ENCODE results near the gene GALNT1. TPM values are rescaled to one million over a fixed set of nuclear protein-coding genes. Genes with fewer than 3 reads are reported as not detected.
"Not testable (repeated sequence)": the region's sequence is repeated elsewhere in the genome, so short reads cannot be mapped to it uniquely, and the experiment has no call there.

GALNT1 gene
- total and polyA plus RNA-seq, 2 of the 4 experiments (the other 2 are of a cell fraction): 24.9 to 43.9 TPM

- Histone ChIP-seq H3K18ac (ENCODE audit: low read depth, low read length) (no peak overlapping the region), H3K27ac (ENCODE audit: insufficient read depth, low read length) (no peak overlapping the region), H4K8ac (ENCODE audit: low read depth in 2 of 2, low read length in 2 of 2) (no peak overlapping the region), H3K14ac (replicated peaks; ENCODE audit: low read depth, low read length) (no peak overlapping the region), H4K5ac (ENCODE audit: low read depth, low read length) (no peak overlapping the region), H3K23ac (ENCODE audit: low read depth, low read length) (no peak overlapping the region), H4K20me1 (ENCODE audit: insufficient read depth, low read length) (no peaks in the 10 kb centered on the region), H4K91ac (ENCODE audit: insufficient read depth, low read depth, low read length) (no peak overlapping the region), H3K27me3 (ENCODE audit: control insufficient read depth, insufficient read depth, low read length) (peaks cover 13% of the 10 kb centered on the region), H2AK9ac (replicated peaks; ENCODE audit: low read depth, low read length, poor library complexity) (no peak overlapping the region), H3K9me3 (ENCODE audit: control insufficient read depth, insufficient read depth, low read length) (no peaks in the 10 kb centered on the region), H3K9ac (ENCODE audit: low read depth, low read length) (no peak overlapping the region), H3K36me3 (ENCODE audit: control insufficient read depth, insufficient read depth, low read length) (no peaks in the 10 kb centered on the region), H2BK120ac (ENCODE audit: low read depth, low read length) (no peak overlapping the region), H2BK15ac (ENCODE audit: low read depth, low read length) (no peak overlapping the region), H3K56ac (ENCODE audit: extremely low read depth, insufficient read depth, low read length) (no peak overlapping the region), H3K79me1 (ENCODE audit: low read depth in 1 of 2, low read length in 2 of 2) (no peaks in the 10 kb centered on the region), H3K4me2 (ENCODE audit: low read depth, low read length) (no peak overlapping the region), H2BK20ac (ENCODE audit: low read depth, low read length) (no peak overlapping the region), H3K9me1 (ENCODE audit: insufficient read depth, low read length) (no peaks in the 10 kb centered on the region), H2BK5ac (ENCODE audit: low read depth, low read length, poor library complexity, severe bottlenecking) (no peak overlapping the region), H2AFZ (replicated peaks; ENCODE audit: low read length, poor library complexity) (no peak overlapping the region), H2AK5ac (ENCODE audit: low read depth, low read length) (no peak overlapping the region), H3K4me1 (ENCODE audit: control insufficient read depth, insufficient read depth, low read length) (no peaks in the 10 kb centered on the region), H3K4ac (ENCODE audit: low read depth, low read length) (no peak overlapping the region), H3K4me3 (ENCODE audit: insufficient read depth, low read depth, low read length) (no peak overlapping the region)
- dilution Hi-C loops (cut with HindIII; ENCODE audit: low sequenced_read_pairs, unreplicated experiment) (no loop called here), intact Hi-C loops (cut with micrococcal nuclease) (no loop called here), in situ Hi-C loops (cut with MboI; ENCODE audit: low sequenced_read_pairs) (no loop called here)
- no TSS peak for BruUV-seq (replicated peaks)
- WGBS, 2 experiments (ENCODE audit: extremely low coverage in 2 of 2, insufficient read length in 1 of 2): no CpG with 5 or more reads among the region's 2 CpGs
- DNase-seq: no peak
- no peak for TF ChIP-seq USF2 (IDR thresholded peaks at IDR 0.05; ENCODE audit: low read depth, low read length)
- ChIA-PET POLR2A (ENCODE audit: unreplicated experiment) (no interaction called here), CTCF (no interaction called here)
- no peak for ATAC-seq (ENCODE audit: low read depth)
Observed at GRCh38 chr18:35553300-35553699, 28.2 kb upstream of the GALNT1 start.

- H3K27ac ChIP-seq (ENCODE audit: insufficient read depth, low read length); BruUV-seq (replicated peaks); H4K20me1 ChIP-seq (ENCODE audit: insufficient read depth, low read length); H2AK9ac ChIP-seq (replicated peaks; ENCODE audit: low read depth, low read length, poor library complexity); ATAC-seq (ENCODE audit: low read depth); in situ Hi-C loops (cut with MboI; ENCODE audit: low sequenced_read_pairs); H3K23ac ChIP-seq (ENCODE audit: low read depth, low read length); H3K9ac ChIP-seq (ENCODE audit: low read depth, low read length); H2BK5ac ChIP-seq (ENCODE audit: low read depth, low read length, poor library complexity, severe bottlenecking); H3K36me3 ChIP-seq (ENCODE audit: control insufficient read depth, insufficient read depth, low read length); H3K18ac ChIP-seq (ENCODE audit: low read depth, low read length); H4K5ac ChIP-seq (ENCODE audit: low read depth, low read length); H2BK120ac ChIP-seq (ENCODE audit: low read depth, low read length); H3K79me1 ChIP-seq (ENCODE audit: low read depth in 1 of 2, low read length in 2 of 2); DNase-seq; POLR2A ChIA-PET (ENCODE audit: unreplicated experiment); H2BK20ac ChIP-seq (ENCODE audit: low read depth, low read length); H4K91ac ChIP-seq (ENCODE audit: insufficient read depth, low read depth, low read length); H3K9me1 ChIP-seq (ENCODE audit: insufficient read depth, low read length); H3K9me3 ChIP-seq (ENCODE audit: control insufficient read depth, insufficient read depth, low read length); H3K4me1 ChIP-seq (ENCODE audit: control insufficient read depth, insufficient read depth, low read length); CTCF ChIA-PET; H3K14ac ChIP-seq (replicated peaks; ENCODE audit: low read depth, low read length); H2AFZ ChIP-seq (replicated peaks; ENCODE audit: low read length, poor library complexity); H3K4ac ChIP-seq (ENCODE audit: low read depth, low read length); H2AK5ac ChIP-seq (ENCODE audit: low read depth, low read length); H4K8ac ChIP-seq (ENCODE audit: low read depth in 2 of 2, low read length in 2 of 2); H3K56ac ChIP-seq (ENCODE audit: extremely low read depth, insufficient read depth, low read length); intact Hi-C loops (cut with micrococcal nuclease); H3K4me3 ChIP-seq (ENCODE audit: insufficient read depth, low read depth, low read length); H3K4me2 ChIP-seq (ENCODE audit: low read depth, low read length); dilution Hi-C loops (cut with HindIII; ENCODE audit: low sequenced_read_pairs, unreplicated experiment); H2BK15ac ChIP-seq (ENCODE audit: low read depth, low read length): not testable (repeated sequence)
- H3K27me3 ChIP-seq (ENCODE audit: control insufficient read depth, insufficient read depth, low read length): peaks cover 11% of the 10 kb centered on the region
- no CpG with 5 or more reads among the region's 5 CpGs for WGBS, 2 experiments (ENCODE audit: extremely low coverage in 2 of 2, insufficient read length in 1 of 2)
Observed at GRCh38 chr18:35555538-35555937, 26.0 kb upstream of the GALNT1 start.
